Skeletal muscle cell (primary cell): ENCODE results near the gene S100P.

Source experiments
- DNase-seq: peaks from one replicate; pipeline ENCODE4 v3.0.0-alpha.2; 2010; ENCODE audit warnings: low read depth
- H3K4me3 ChIP-seq: 2 replicates; pipeline ENCODE4 v1.5.1; 2011; ENCODE audit warnings: low read depth, mild to moderate bottlenecking, control low read depth, low read length, moderate library complexity

The S100P gene

GRCh38 chr4:6739920-6740319 is 46.2 kb downstream of the S100P start:
- no peak for DNase-seq
- no peak overlapping the region for H3K4me3 ChIP-seq

DNA sequence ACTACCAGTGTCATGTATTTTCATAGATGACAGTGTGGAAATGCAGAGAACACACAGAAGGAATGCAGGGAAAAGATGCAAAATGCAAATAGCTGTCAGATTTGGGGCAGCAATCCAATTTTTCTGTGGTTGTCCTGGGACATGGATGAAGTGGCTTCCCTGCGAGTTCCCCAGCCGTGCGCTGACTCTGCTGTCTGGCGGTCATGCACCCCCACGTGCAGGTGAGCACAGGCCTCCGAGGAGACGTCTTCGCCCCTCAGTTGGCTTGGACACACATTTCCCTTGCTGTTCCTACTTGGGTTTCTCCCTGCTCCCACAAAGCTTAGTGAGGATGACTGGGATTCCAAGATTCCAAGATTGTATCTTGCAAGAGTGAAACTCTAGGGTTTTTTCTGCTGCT is 46.7 kb downstream of the S100P start:
- no peak overlapping the region for H3K4me3 ChIP-seq
- no peak for DNase-seq

- no peak for DNase-seq
- H3K4me3 ChIP-seq = no peak overlapping the region
Measured at GRCh38 chr4:6742507-6742906, 48.8 kb downstream of the S100P start.

DNA sequence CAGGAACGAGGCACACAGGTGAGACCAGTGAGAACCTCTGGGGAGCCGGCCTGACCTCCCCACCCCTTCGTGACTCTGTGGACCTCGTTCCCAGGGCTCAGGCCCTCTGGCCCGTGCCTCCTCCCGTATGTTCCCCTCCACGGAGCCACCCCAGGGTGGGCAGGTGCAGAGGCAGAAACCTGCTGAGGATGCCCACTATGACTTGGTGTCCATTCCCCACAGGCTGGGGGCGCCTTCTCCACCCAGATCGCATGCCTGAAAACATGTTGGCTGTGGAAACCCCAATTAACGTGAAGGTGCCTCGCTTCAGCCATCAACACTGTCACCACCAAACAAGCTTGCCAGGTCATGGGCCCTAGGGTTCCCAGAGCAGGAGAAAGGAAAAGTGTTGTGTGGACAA is 49.3 kb downstream of the S100P start:
- no peak overlapping the region for H3K4me3 ChIP-seq
- DNase-seq = no peak
